ENCODE data around the gene MBOAT2.

MBOAT2 gene

DNA sequence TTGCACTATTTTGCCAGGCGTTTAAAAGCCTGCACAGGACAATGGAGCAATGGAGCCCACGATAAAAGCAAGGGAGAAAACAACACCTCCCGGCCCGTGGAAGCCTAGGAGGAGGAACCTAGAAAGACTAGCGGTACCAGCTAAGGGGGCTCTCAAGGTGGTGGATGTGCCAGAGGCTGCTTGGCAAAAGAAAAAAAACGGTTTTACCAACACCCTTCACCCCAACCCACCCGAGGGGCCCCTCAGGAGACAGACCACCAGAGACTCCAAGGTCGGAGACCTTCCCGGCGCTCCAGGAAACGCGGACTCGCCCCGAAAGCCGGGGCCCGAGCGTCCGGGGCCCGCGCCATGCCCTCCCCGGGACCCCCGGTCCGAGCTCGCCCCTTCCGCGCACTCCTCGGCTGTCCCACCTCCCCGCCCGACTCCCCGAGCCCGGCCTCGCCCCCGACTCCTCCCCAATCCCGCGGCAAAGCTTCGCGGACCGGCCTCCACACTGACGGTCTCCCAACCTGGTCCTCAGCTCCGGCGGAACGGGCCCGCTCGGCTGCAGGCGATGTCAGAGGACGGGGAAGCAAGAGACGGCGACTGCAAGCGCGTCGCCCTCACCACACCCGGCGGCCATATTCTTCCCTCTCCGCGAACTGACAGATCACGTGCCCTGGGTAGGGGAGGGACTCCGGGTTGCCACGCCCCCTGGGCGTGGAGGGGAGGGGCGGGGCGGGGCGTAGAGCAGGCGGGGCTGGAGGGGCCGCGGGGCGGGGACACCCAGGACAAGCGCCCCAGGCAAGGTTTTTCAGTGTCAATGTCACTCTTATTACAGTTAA lies 166.3 kb downstream of the MBOAT2 start, which contains the start of gene KIDINS220:
Gene KIDINS220 (minus strand): TSS at position 643 of the 824 bp plus-strand sequence. CDS start 10,520 bp downstream, outside the sequence.
- in situ Hi-C loops (cut with HindIII; ENCODE audit: low sequenced_read_pairs) = no loop called here

DNA sequence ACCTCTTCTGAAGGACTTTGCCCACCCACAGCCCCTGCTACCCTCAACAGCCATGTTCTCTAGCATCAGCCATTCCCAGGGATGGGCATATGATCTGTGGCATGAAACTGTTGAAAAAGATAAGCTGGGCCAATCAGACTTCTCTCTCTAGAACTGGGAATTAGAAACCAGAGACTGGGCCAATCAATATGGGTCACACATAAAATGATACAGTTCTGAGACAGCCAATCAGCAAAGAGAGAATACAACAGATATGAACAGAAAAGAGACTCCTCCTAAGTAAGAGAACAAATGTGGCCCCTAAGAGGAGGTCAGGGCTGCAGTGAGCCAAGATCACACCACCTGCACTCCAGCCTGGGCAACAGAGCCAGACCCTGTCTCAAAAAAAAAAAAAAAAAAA lies 168.2 kb downstream of the MBOAT2 start:
- in situ Hi-C loops (cut with HindIII; ENCODE audit: low sequenced_read_pairs) = no loop called here

DNA sequence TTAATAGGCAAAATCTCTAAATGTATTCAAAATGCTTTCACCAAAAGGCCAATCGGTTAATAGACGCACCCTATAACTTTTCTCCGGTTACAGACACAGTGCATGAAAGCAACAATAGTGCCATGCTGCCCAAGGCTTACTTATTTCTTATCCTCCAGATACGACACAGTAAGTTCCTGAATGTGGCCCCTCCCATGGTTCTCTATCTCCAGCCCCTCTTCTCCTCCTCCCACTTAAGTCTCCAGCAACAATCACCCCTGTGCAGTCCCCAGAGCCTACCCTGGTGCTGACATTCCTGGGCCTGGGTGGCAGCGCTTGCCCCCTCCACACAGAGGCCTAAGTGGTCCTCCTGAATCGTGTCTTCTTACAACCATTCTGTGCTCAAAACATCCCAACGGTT lies 169.6 kb downstream of the MBOAT2 start:
- in situ Hi-C loops (cut with HindIII; ENCODE audit: low sequenced_read_pairs) = no loop called here

DNA sequence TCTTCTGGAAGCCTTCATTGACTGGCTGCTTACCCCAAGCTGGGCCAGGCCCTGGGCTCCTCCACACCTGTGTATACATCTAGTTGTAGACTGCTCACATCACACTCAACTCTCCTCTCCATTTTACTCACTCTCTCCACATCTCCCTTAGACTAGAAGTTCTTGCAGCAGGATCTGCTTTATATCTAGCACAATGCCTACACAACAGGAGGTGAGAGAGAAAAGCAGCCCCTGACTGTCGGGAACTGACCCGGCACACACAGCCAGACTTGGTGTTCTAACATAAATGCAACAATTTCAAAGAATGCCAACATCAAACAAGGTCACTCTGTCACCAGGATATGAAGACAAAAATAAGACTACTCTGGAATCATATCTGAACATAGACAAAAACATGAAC lies 172.0 kb downstream of the MBOAT2 start:
- in situ Hi-C loops (cut with HindIII; ENCODE audit: low sequenced_read_pairs) = no loop called here

DNA sequence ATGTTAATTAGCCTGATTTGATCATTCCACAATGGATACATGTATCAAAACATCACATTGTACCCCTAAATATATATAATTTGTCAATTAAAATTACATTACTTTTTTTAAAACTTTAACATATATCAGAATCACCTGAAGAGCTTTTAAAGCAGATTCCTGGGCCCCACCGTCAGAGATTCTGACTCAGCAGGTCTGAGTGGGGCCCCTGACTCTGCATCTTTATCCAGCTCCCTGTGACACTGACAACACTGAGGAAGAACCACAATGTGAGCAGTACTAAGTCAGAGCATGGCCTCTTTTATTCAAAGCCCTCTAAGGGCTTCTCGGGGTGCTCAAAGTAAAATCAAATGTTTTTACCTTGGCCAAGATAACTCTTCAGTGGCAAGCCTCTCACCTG lies 175.8 kb downstream of the MBOAT2 start:
- in situ Hi-C loops (cut with HindIII; ENCODE audit: low sequenced_read_pairs) = no loop called here

DNA sequence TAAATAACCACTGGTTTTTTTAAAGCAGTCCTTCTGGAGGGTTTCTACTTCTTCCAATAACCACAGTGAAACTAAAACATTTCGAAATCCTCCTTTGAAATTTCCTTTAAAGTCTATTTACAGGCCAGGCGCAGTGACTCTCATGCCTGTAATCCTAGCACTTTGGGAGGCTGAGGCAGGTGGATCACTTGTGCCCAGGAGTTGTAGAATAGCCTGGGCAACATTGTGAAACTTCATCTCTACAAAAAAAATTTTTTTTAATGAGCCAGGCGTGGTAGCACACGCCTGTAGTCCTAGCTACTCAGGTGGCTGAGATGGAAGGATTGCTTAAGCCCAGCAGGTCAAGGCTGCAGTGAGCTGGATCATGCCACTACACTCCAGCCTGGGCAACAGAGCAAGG lies 181.3 kb downstream of the MBOAT2 start:
- in situ Hi-C loops (cut with HindIII; ENCODE audit: low sequenced_read_pairs) = no loop called here

DNA sequence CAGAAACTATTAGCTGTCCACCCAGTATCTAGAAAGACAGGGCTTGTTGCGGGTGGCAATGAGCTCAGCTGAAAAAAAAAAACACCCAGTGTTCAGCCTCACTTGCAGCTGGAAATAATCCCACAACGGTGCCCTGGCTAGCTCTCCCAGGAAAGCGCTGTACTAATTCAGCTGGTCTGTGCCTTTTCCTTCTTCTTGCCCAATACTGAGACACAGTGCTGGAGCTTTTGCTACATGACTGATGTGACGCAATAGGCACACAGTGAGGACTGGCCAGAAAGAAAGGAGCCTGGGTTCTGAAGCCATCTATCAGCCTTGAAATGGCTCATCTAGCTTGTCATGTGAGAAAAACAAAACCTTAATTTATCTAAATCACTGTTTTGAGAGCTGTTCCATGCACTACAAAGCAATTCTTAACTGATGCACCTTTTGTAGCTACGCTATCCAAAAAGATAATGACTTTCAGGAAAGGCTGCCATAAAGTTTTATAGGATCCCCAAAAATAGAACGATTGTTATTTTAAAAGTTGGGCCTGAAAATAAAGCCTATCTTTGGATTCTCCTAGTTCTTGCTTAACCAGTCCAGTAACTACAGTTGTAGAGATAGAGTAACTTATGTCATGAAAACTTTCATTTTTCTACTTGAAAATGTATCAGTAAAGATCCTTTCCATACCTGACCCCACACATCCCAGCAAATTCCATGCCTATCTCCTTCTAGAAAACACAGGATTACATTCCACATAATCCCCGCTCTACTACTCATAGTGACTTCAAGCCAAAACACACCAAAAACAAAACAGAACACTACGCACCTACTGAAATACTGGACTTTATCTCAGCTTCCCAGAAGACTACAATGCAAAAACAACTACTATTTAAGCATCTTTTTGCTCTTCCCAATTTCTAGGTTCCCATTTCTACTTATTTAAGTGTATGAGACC lies 181.9 kb downstream of the MBOAT2 start:
- in situ Hi-C loops (cut with HindIII; ENCODE audit: low sequenced_read_pairs) = no loop called here

DNA sequence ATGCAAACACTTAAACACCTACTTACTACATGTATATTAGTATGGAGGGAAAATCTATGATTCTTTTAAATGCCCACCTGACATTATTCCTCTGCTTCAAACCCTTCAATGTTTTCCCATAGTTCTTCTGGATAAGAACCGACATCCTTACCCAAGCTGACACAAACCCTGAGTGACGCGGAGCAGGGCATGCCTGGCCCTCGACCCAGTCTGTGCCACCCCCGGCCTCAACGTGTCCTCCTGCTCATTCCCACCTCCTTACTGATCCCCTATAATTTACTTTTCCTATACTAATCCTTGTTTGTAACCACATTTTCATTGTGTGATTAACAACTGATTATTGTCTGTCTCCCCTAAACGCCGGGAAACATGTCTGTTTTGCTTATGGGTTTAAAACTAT lies 183.5 kb downstream of the MBOAT2 start:
- in situ Hi-C loops (cut with HindIII; ENCODE audit: low sequenced_read_pairs) = no loop called here

DNA sequence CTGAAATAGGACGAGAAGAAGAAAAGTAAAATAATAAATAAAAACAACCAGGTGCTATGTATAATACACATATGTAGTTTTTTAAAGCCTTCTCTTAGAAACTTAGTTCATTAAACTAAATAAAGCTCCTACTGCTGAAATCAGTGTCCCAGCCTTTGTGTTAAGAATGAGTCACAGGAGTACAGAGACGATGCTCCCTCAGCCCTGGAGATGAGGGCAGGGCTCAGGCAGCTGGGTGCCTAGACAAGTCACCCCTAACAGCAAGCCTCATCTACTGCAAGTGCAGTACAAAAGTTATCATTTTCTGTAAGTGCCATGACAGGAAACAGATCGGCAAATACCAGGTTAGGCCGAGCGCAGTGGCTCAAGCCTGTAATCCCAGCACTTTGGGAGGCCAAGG lies 184.3 kb downstream of the MBOAT2 start:
- in situ Hi-C loops (cut with HindIII; ENCODE audit: low sequenced_read_pairs) = no loop called here

DNA sequence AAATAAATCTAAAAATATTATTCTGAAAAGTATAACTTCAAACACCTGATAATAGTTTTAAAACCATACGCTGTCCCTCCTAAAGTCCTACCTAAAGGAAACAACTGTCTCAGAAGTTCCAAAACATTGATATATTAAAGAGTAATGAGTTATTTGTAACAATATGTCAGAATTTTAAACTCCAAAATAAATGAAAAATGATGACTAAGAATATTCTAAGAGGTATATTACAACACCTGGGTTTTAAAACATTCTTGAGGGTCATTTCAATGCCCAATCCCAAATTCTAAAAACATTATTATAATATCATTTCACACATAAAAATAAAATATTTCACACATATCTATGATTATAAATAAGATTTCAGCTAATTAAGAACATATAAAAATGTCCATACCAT lies 186.3 kb downstream of the MBOAT2 start:
- in situ Hi-C loops (cut with HindIII; ENCODE audit: low sequenced_read_pairs) = no loop called here

DNA sequence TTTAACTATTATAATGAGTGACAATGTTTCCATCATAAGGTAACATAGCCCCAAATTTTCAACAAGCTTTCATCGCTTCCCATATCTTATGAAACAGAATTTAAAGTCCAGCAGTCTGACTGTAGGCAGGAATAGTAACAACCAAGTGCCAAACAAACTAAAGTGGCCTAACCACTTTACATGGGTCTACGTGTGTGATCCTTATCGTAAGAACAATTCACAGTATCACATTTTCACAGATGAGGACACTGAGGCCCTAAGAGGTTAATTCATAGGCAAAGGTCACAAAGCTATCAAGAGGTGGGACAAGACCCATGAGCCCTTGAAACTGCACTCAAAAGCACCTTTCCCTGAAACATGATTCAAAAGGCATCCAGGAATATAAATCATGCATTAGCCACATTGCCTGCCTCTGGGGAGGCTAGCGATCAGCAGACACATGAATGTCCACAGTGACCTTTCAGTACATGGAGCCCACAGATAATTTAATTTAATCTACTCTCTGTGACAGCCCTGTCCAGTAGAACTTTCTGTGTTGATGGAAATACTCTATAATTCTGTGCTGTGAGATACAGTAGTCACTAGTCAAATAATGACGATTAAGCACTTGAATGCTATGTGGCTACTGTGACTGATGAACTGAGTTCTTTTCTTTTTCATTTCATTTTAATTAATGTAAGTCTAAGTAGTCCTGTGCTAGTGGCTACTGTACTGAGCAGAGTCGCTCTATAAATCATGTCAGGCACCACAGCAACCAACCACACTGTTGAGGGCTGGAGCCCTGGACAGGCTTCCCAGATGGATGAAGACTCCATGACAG lies 196.4 kb downstream of the MBOAT2 start:
- in situ Hi-C loops (cut with HindIII; ENCODE audit: low sequenced_read_pairs) = no loop called here

DNA sequence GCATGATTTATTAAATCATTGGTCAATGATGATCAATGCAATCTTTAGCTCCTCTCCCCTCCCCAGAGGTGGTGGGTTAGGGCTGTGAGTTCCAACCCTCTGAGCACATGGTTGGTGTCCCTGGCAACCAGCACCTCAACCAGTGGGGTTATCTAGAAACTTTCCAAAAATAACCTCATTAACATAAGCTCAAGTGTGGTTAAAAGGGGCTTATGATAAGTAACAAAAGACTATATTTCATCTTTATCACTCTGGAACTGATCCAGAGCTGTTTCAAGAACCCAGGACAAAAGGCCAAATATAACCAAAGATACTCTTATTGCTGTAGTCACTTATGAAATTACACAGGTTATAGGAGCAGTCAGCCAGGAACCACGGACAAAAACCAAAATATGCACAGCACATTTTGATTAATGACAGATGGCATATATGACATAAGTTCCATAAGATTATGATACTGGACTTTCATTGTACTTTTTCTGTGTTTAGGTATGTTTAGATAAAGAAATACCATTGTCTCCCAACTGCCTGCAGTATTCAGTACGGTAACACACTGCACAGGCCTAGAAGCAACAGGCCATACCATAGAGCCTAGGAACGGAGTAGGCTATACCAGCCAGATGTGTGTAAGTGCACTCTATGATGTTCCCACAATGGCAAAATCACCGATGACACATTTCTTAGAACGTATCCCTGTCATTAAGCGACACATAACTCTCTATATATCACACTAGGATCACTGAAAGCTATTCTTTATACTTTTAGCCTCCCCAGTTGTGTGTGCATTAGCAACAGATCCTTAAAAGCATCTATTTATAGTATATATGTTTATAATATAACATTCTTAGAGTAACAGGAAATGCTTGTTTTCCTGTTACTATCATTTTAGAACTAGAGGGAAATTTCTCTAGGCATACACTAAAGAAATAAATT lies 197.9 kb downstream of the MBOAT2 start:
- in situ Hi-C loops (cut with HindIII; ENCODE audit: low sequenced_read_pairs) = no loop called here

DNA sequence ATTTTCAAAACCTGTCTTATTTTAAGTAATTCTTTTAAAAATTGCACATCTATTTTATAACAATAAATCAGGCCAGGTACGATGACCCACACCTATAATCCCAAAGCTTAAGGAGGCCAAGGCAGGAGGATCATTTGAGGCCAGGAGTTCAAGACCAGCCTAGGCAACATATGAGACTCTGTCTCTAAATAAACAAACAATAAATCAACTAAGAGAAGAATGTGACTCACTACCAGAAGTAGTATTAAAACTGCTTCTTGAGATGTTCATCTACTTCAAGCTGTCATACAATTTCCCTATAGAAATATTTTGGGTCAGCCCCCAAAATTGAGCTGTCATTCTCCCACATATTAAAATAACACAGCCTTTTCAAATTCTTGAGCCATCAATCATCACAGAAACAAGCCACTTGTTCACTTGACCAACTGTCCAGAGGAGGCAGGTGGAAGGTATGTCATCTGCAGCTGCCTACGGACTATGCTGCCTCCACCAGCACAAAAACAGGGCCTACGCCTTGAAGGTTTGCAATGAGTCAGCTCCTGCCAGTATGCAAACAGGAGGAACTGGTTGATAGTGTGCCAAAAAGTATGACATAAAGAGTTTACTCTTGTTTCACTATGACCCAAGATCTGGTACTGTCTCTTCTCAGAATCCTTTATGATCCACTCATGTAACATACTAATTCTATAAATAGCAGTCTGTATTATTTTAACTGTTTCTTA lies 199.7 kb downstream of the MBOAT2 start:
- in situ Hi-C loops (cut with HindIII; ENCODE audit: low sequenced_read_pairs) = no loop called here

DNA sequence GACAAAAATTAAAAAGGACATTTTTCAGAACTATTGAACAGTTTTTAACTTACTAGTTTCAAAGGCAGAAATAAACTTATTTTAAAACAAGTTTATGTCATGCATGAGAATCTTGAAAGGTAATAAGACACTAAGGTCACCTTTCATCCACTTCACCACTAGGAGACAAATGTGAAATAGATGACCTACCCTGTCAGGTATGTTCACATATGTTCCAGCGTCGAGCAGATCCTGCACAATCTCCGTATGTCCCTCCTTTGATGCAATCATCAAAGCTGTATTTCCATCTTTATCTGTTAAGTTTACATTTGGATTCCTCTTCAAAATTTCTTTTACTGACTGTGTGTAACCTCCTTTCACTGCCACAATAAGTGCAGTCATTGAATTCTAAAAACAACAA lies 200.7 kb downstream of the MBOAT2 start:
- in situ Hi-C loops (cut with HindIII; ENCODE audit: low sequenced_read_pairs) = no loop called here
